GM12864 (cell line): Measurements from ENCODE around the gene GSTA2.
"Not testable (repeated sequence)": the region's sequence is repeated elsewhere in the genome, so short reads cannot be mapped to it uniquely, and the experiment has no call there.

Source experiments
- DNase-seq: peaks from one replicate; pipeline ENCODE4 v3.0.0-alpha.2; 2011; ENCODE audit warnings: low read depth
- H3K4me3 ChIP-seq: 2 replicates; pipeline ENCODE4 v1.5.1; 2011; ENCODE audit warnings: mild to moderate bottlenecking, low read depth, low read length, control low read depth
- CTCF ChIP-seq: IDR thresholded peaks from 2 replicates; pipeline ENCODE4 v1.5.1; 2011; ENCODE audit warnings: low read depth, mild to moderate bottlenecking, moderate library complexity, low read length, control low read depth, inconsistent platforms; ENCODE audit errors: missing control alignments

Gene GSTA2

GRCh38 chr6:52763322-52763916 lies at the start of gene GSTA2:
GSTA2 (minus strand) TSS chr6:52763475; CDS start chr6:52757947, 5,528 bp downstream.
- not testable (repeated sequence) for DNase-seq, H3K4me3 ChIP-seq

GRCh38 chr6:52809777-52810176 lies 46.5 kb upstream of the GSTA2 start:
- H3K4me3 ChIP-seq, DNase-seq: not testable (repeated sequence)

- H3K4me3 ChIP-seq = no peak overlapping the region
- no peak for DNase-seq
- TF ChIP-seq CTCF = no peak
Observed at GRCh38 chr6:52808660-52809059, 45.4 kb upstream of the GSTA2 start.

GRCh38 chr6:52803668-52804255 lies 40.5 kb upstream of the GSTA2 start, which contains the start of gene GSTA1:
GSTA1 (minus strand) TSS chr6:52803816; CDS start chr6:52799267, 4,549 bp downstream.
- DNase-seq, H3K4me3 ChIP-seq: not testable (repeated sequence)

- H3K4me3 ChIP-seq = no peak overlapping the region
- DNase-seq = no peak
- TF ChIP-seq CTCF = no peak
Observed at GRCh38 chr6:52802806-52803205, 39.5 kb upstream of the GSTA2 start.

- DNase-seq = no peak
- no peak overlapping the region for H3K4me3 ChIP-seq
- no peak for TF ChIP-seq CTCF
Observed at GRCh38 chr6:52801188-52801841, 38.0 kb upstream of the GSTA2 start.

- DNase-seq = not testable (repeated sequence)
Observed at GRCh38 chr6:52799272-52799671, 36.0 kb upstream of the GSTA2 start.

GRCh38 chr6:52794366-52794765 lies 31.1 kb upstream of the GSTA2 start:
- not testable (repeated sequence) for H3K4me3 ChIP-seq, DNase-seq

More at GRCh38 chr6:52799272-52799671, 36.0 kb upstream of the GSTA2 start:
- H3K4me3 ChIP-seq = not testable (repeated sequence)

- H3K4me3 ChIP-seq = no peak overlapping the region
- no peak for TF ChIP-seq CTCF
- no peak for DNase-seq
Observed at GRCh38 chr6:52790861-52791260, 27.6 kb upstream of the GSTA2 start.

GRCh38 chr6:52789658-52790057 lies 26.4 kb upstream of the GSTA2 start:
- H3K4me3 ChIP-seq = not testable (repeated sequence)

More at GRCh38 chr6:52789658-52790057, 26.4 kb upstream of the GSTA2 start:
- not testable (repeated sequence) for DNase-seq
